H9 (cell line): ENCODE results near the gene LIMS2. TPM values are rescaled to one million over a fixed set of nuclear protein-coding genes. Genes with fewer than 3 reads are reported as not detected.

ENCODE experiments used
- DNase-seq: peaks from one replicate; pipeline ENCODE4 v3.0.0-alpha.2; 2017
- H2AFZ ChIP-seq: one replicate; pipeline ENCODE4 v1.6.1; 2013; ENCODE audit warnings: mild to moderate bottlenecking, low read length, control low read depth, moderate library complexity
- H2AK5ac ChIP-seq: 2 replicates; pipeline ENCODE4 v1.6.1; 2013; ENCODE audit warnings: low read length, control low read depth, mixed read lengths; ENCODE audit not compliant: insufficient read length
- H2BK120ac ChIP-seq: one replicate; pipeline ENCODE4 v1.6.1; 2013; ENCODE audit warnings: low read depth, mild to moderate bottlenecking, low read length, control low read depth, inconsistent platforms; ENCODE audit not compliant: poor library complexity, severe bottlenecking
- H2BK12ac ChIP-seq: 2 replicates; pipeline ENCODE4 v1.6.1; 2013; ENCODE audit warnings: low read length, control low read depth, mixed read lengths, low read depth; ENCODE audit not compliant: insufficient read length
- H2BK15ac ChIP-seq: 2 replicates; pipeline ENCODE4 v1.6.1; 2013; ENCODE audit warnings: low read depth, low read length, control low read depth
- H2BK20ac ChIP-seq: one replicate; pipeline ENCODE4 v1.6.1; 2013; ENCODE audit warnings: low read depth, mild to moderate bottlenecking, low read length, control low read depth, inconsistent platforms; ENCODE audit not compliant: poor library complexity, severe bottlenecking
- H2BK5ac ChIP-seq: 2 replicates; pipeline ENCODE4 v1.6.1; 2013; ENCODE audit warnings: low read length, control low read depth, mixed read lengths; ENCODE audit not compliant: insufficient read length
- H3K14ac ChIP-seq: 2 replicates; pipeline ENCODE4 v1.6.1; 2013; ENCODE audit warnings: low read length, control low read depth; ENCODE audit not compliant: insufficient read depth
- H3K18ac ChIP-seq: 2 replicates; pipeline ENCODE4 v1.6.1; 2013; ENCODE audit warnings: low read depth, mild to moderate bottlenecking, mixed read lengths, low read length, control low read depth; ENCODE audit not compliant: insufficient read length
- H3K23ac ChIP-seq: 2 replicates; pipeline ENCODE4 v1.6.1; 2013; ENCODE audit warnings: low read length, control low read depth, mixed read lengths, low read depth; ENCODE audit not compliant: insufficient read length
- H3K23me2 ChIP-seq: 2 replicates; pipeline ENCODE4 v1.6.1; 2013; ENCODE audit warnings: low read depth, mild to moderate bottlenecking, mixed read lengths, low read length, control low read depth; ENCODE audit not compliant: insufficient read length, poor library complexity, severe bottlenecking
- H3K27ac ChIP-seq: 2 replicates; pipeline ENCODE4 v1.5.1; 2013; ENCODE audit warnings: low read length, control low read depth, mixed read lengths, low read depth; ENCODE audit not compliant: insufficient read length
- H3K27me3 ChIP-seq: 2 replicates; pipeline ENCODE4 v1.6.1; 2013; ENCODE audit warnings: low read length, control low read depth, inconsistent platforms; ENCODE audit not compliant: insufficient read depth
- H3K4ac ChIP-seq: 2 replicates; pipeline ENCODE4 v1.6.1; 2013; ENCODE audit warnings: low read depth, mild to moderate bottlenecking, control low read depth, inconsistent platforms, low read length, moderate library complexity
- H3K4me1 ChIP-seq: 2 replicates; pipeline ENCODE4 v1.6.1; 2013; ENCODE audit warnings: low read length, control low read depth, inconsistent platforms; ENCODE audit not compliant: insufficient read depth
- H3K4me2 ChIP-seq: 2 replicates; pipeline ENCODE4 v1.6.1; 2013; ENCODE audit warnings: low read length, control low read depth, mixed read lengths; ENCODE audit not compliant: insufficient read length, insufficient read depth
- H3K56ac ChIP-seq: 2 replicates; pipeline ENCODE4 v1.6.1; 2013; ENCODE audit warnings: low read depth, mild to moderate bottlenecking, mixed read lengths, low read length, control low read depth; ENCODE audit not compliant: insufficient read length
- H3K79me1 ChIP-seq: 2 replicates; pipeline ENCODE4 v1.6.1; 2013; ENCODE audit warnings: low read depth, mild to moderate bottlenecking, moderate library complexity, low read length, control low read depth, inconsistent platforms; ENCODE audit not compliant: insufficient read depth, poor library complexity, severe bottlenecking
- H3K79me2 ChIP-seq: 2 replicates; pipeline ENCODE4 v1.6.1; 2013; ENCODE audit warnings: low read length, control low read depth, inconsistent platforms; ENCODE audit not compliant: insufficient read depth
- H3K9ac ChIP-seq: 2 replicates; pipeline ENCODE4 v1.6.1; 2013; ENCODE audit warnings: low read length, control low read depth, mixed read lengths; ENCODE audit not compliant: insufficient read length; ENCODE audit errors: extremely low read depth
- H3K9me3 ChIP-seq: one replicate; pipeline ENCODE4 v1.6.1; 2013; ENCODE audit warnings: low read depth, low read length, inconsistent platforms; ENCODE audit not compliant: control insufficient read depth
- H3T11ph ChIP-seq: one replicate; pipeline ENCODE4 v1.6.1; 2013; ENCODE audit warnings: mild to moderate bottlenecking, low read length, control low read depth, inconsistent platforms
- H4K20me1 ChIP-seq: one replicate; pipeline ENCODE4 v1.6.1; 2013; ENCODE audit not compliant: control insufficient read depth, insufficient read length, insufficient read depth
- H4K5ac ChIP-seq: 2 replicates; pipeline ENCODE4 v1.6.1; 2013; ENCODE audit warnings: low read depth, mild to moderate bottlenecking, mixed read lengths, low read length, control low read depth; ENCODE audit not compliant: insufficient read length
- H4K8ac ChIP-seq: replicated peaks from 2 replicates; pipeline ENCODE4 v1.6.1; 2013; ENCODE audit warnings: low read length, control low read depth, mixed read lengths, low read depth; ENCODE audit not compliant: insufficient read length
- H4K91ac ChIP-seq: 2 replicates; pipeline ENCODE4 v1.6.1; 2013; ENCODE audit warnings: low read depth, mild to moderate bottlenecking, moderate library complexity, mixed read lengths, low read length, control low read depth; ENCODE audit not compliant: insufficient read length
- H3K27ac Mint-ChIP-seq, 3 experiments: 2 replicates in 2 of 3; 3 replicates in 1 of 3; pipeline ENCODE4 v1.8.0; 2020 to 2021; ENCODE audit warnings: mixed read lengths in 3 of 3, mild to moderate bottlenecking in 1 of 3, moderate library complexity in 1 of 3
- H3K27me3 Mint-ChIP-seq: 2 replicates; pipeline ENCODE4 v1.8.0; 2021; ENCODE audit warnings: low read depth, mild to moderate bottlenecking, moderate library complexity, mixed read lengths
- H3K36me3 Mint-ChIP-seq, 3 experiments: 2 replicates in 2 of 3; 3 replicates in 1 of 3; pipeline ENCODE4 v1.8.0; 2020 to 2021; ENCODE audit warnings: low read depth in 3 of 3, mixed read lengths in 3 of 3; ENCODE audit not compliant: insufficient read depth in 1 of 3
- H3K4me1 Mint-ChIP-seq, 2 experiments: 2 replicates each; pipeline ENCODE4 v1.8.0; 2020; ENCODE audit warnings: mixed read lengths in 2 of 2
- H3K4me3 Mint-ChIP-seq, 2 experiments: 2 replicates in 1 of 2; 3 replicates in 1 of 2; pipeline ENCODE4 v1.8.0; 2020 to 2021; ENCODE audit warnings: mild to moderate bottlenecking in 2 of 2, mixed read lengths in 2 of 2, moderate library complexity in 1 of 2
- H3K9me3 Mint-ChIP-seq, 2 experiments: 2 replicates in 1 of 2; 3 replicates in 1 of 2; pipeline ENCODE4 v1.8.0; 2020; ENCODE audit warnings: mild to moderate bottlenecking in 2 of 2, mixed read lengths in 2 of 2, moderate library complexity in 1 of 2
- WGBS: extraction: QIAGEN DNeasy Blood & Tissue Kit; methylation state at CpG from one replicate; pipeline ENCODE4 v1.1.7; 2013; ENCODE audit warnings: missing lambda C conversion rate, low lambda C conversion rate, mixed read lengths; ENCODE audit not compliant: insufficient read length; ENCODE audit errors: extremely low coverage; 5-methylcytosine and 5-hydroxymethylcytosine counted together
- total RNA-seq: library from RNA; stranded (reverse); gene quantifications from 2 replicates; pipeline ENCODE4 v1.2.1, GENCODE V29; 2021
- TF ChIP-seq, protein P1 (sequence below): fragments of 200-600 bp; sonication (generic); conservative IDR thresholded peaks from 3 replicates; pipeline ENCODE4 v1.8.0; 2021; ENCODE audit warnings: antibody characterized with exemption, mild to moderate bottlenecking

Gene LIMS2
- total RNA-seq, 1 experiment from 2014 or later = 5.9 TPM

DNA sequence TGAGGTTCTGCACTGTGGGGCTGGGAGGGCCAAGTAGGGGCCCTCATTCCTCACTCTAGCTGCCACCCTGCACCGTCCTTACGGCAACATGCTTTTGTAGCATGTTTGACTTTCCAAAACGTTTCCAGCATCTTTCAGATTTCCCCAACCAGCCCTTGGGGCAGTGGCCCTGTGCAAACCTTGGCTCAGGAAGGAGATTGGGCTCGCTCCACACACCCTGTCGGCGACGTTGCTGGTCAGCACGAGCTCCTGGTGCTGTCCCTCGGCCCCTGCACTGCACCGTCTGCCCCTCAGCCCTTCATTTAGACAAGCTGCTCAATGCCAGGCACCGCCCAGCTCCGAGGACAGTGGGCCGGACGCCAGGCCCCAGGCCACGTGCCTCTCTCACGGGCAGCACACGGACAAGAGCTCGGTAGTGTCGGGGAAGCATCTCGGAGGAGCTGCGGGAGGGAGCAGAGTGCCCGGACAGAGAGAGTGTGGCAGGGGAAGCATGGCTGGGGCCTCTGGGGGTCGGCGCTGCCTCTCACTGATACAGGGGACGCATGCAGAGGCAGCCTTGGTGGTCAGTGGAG, 22.5 kb downstream of the LIMS2 start:
- Histone ChIP-seq H2AFZ (no peak overlapping the region), H3K23ac (no peak overlapping the region), H4K20me1 (no peaks in the 10 kb centered on the region), H3K14ac (no peak overlapping the region; the same call in 1 of the 2 replicates), H2BK12ac (no peak overlapping the region), H3T11ph (no peak overlapping the region), H2BK20ac (no peak overlapping the region), H3K4me1 (no peaks in the 10 kb centered on the region), H3K27me3 (no peaks in the 10 kb centered on the region), H3K27ac (no peak overlapping the region), H3K4ac (no peak overlapping the region), H3K9ac (no peak overlapping the region), H3K9me3 (no peaks in the 10 kb centered on the region), H4K5ac (no peak overlapping the region), H3K79me2 (no peaks in the 10 kb centered on the region), H3K79me1 (no peaks in the 10 kb centered on the region), H4K8ac (no peak overlapping the region), H2BK15ac (no peak overlapping the region), H4K91ac (no peak overlapping the region), H3K23me2 (peaks cover 4% of the 10 kb centered on the region), H3K4me2 (no peak overlapping the region), H2BK5ac (no peak overlapping the region), H2AK5ac (no peak overlapping the region), H3K56ac (no peak overlapping the region), H3K18ac (no peak overlapping the region), H2BK120ac (no peak overlapping the region)
- Mint-ChIP-seq H3K4me1 (peaks cover 13 to 23% of the 10 kb centered on the region in 2 experiments), H3K36me3 (no peaks in the 10 kb centered on the region), H3K4me3 (no peak overlapping the region; a peak in 1 of 5 replicates), H3K9me3 (no peaks in the 10 kb centered on the region), H3K27me3 (peaks cover 5% of the 10 kb centered on the region), H3K27ac (peak overlapping the region in 1 of 3 experiments; percentile 57; a peak in 1 of 7 replicates)
- WGBS = no CpG with 5 or more reads among the region's 25 CpGs
- TF ChIP-seq, protein P1, sequence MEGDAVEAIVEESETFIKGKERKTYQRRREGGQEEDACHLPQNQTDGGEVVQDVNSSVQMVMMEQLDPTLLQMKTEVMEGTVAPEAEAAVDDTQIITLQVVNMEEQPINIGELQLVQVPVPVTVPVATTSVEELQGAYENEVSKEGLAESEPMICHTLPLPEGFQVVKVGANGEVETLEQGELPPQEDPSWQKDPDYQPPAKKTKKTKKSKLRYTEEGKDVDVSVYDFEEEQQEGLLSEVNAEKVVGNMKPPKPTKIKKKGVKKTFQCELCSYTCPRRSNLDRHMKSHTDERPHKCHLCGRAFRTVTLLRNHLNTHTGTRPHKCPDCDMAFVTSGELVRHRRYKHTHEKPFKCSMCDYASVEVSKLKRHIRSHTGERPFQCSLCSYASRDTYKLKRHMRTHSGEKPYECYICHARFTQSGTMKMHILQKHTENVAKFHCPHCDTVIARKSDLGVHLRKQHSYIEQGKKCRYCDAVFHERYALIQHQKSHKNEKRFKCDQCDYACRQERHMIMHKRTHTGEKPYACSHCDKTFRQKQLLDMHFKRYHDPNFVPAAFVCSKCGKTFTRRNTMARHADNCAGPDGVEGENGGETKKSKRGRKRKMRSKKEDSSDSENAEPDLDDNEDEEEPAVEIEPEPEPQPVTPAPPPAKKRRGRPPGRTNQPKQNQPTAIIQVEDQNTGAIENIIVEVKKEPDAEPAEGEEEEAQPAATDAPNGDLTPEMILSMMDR = no peak
- DNase-seq = no peak
